GM12892 (cell line): Measurements from ENCODE around the gene SLC29A3.

ENCODE experiments used
- POLR2A ChIP-seq: IDR thresholded peaks from 2 replicates; pipeline ENCODE4 v1.6.1; 2011; ENCODE audit warnings: low read depth, low read length, control low read depth
- POLR2AphosphoS5 ChIP-seq: IDR thresholded peaks from 2 replicates; pipeline ENCODE4 v1.6.1; 2011; ENCODE audit warnings: low read depth, low read length, control low read depth
- TAF1 ChIP-seq: IDR thresholded peaks from 2 replicates; pipeline ENCODE4 v1.6.1; 2011; ENCODE audit warnings: low read depth, mild to moderate bottlenecking, control low read depth, low read length, borderline replicate concordance

GRCh38 chr10:71379118-71379766 lies 60.2 kb downstream of the SLC29A3 start:
- no peak for TF ChIP-seq POLR2A
- no peak for TF ChIP-seq POLR2AphosphoS5
- no peak for TF ChIP-seq TAF1
